Adrenal gland (tissue), 12 donors: ENCODE results near the gene MUC5B. TPM values are rescaled to one million over a fixed set of nuclear protein-coding genes. Genes with fewer than 3 reads are reported as not detected.

Experiments
- DNase-seq, 7 donors: peaks; one replicate each; pipeline ENCODE4 v3.0.0-alpha.2; 2019 to 2020
- H3K27ac ChIP-seq, 5 donors: fragments of 200-600 bp; sonication (generic) in 4 of 5; 1 replicate in 3 of 5; 2 replicates in 2 of 5; pipeline versions ENCODE4 v1.5.1 to v1.8.0; 2016 to 2020; ENCODE audit warnings: mild to moderate bottlenecking in 1 of 5
- H3K27me3 ChIP-seq: fragments of 200-600 bp; 2 replicates; pipeline ENCODE4 v1.8.0; 2021
- H3K36me3 ChIP-seq, 2 donors: fragments of 200-600 bp; replicated peaks in 1 of 2; 1 replicate in 1 of 2; 2 replicates in 1 of 2; pipeline versions ENCODE4 v1.5.1 to v1.8.0; 2018 to 2022
- H3K4me1 ChIP-seq, 2 donors: fragments of 200-600 bp; replicated peaks in 1 of 2; 1 replicate in 1 of 2; 2 replicates in 1 of 2; pipeline versions ENCODE4 v1.5.1 to v1.8.0; 2018 to 2021
- H3K4me3 ChIP-seq, 4 donors: fragments of 200-600 bp; sonication (generic) in 3 of 4; one replicate each; pipeline ENCODE4 v1.5.1; 2016 to 2018
- H3K9me3 ChIP-seq, 3 donors: fragments of 200-600 bp; sonication (generic) in 1 of 3; replicated peaks in 1 of 3; 1 replicate in 2 of 3; 2 replicates in 1 of 3; pipeline versions ENCODE4 v1.5.1 to v1.8.0; 2016 to 2021
- CTCF ChIP-seq, 6 experiments: fragments of 450-650 bp in 4 of 6; fragments of 200-600 bp in 2 of 6; sonication (generic) in 1 of 6; IDR thresholded peaks; 1 replicate in 5 of 6; 2 replicates in 1 of 6; pipeline versions ENCODE4 v1.5.1 to v1.8.0; 2016 to 2021; ENCODE audit warnings: antibody characterized with exemption in 6 of 6, mild to moderate bottlenecking in 2 of 6, moderate library complexity in 1 of 6
- POLR2A ChIP-seq, 2 donors: fragments of 450-650 bp; IDR thresholded peaks; one replicate each; pipeline ENCODE4 v1.6.1; 2017; ENCODE audit warnings: antibody characterized with exemption in 2 of 2, mild to moderate bottlenecking in 2 of 2, moderate library complexity in 1 of 2
- WGBS, 4 donors: extraction: QIAGEN DNeasy Blood & Tissue Kit in 2 of 4; methylation state at CpG; one replicate each; pipeline versions ENCODE4 v1.1.5 to v1.1.7; 2013 to 2017; 5-methylcytosine and 5-hydroxymethylcytosine counted together
- intact Hi-C, 2 donors: fragments of 100-400 bp; cut with DNase I; formaldehyde crosslinking; loops; one replicate each; pipeline versions ENCODE4 v1.14.1 to v1.15.0; 2022 to 2023
- polyA plus RNA-seq, 3 donors: library from polyadenylated mRNA; stranded (reverse); fragments of 200-250 nt in 2 of 3; fragments of 350-450 nt in 1 of 3; fragmentation: Illumina TruSeq in 1 of 3; extraction: RNeasy Lipid Tissue Mini Kit (QIAGEN cat#74804) in 1 of 3; gene quantifications; one replicate each; pipeline ENCODE4 v1.2.3, GENCODE V29; 2013 to 2014
- total RNA-seq, 9 donors: library from RNA; depleted of rRNA in 4 of 9; stranded (reverse); fragments of >200 nt in 4 of 9; fragments of 120-200 nt in 1 of 9; fragmentation: NEBNext Ultra II Directional in 1 of 9; extraction: Animal tissue kit (Norgen Biotek cat#: 25700) in 1 of 9; gene quantifications; one replicate each; pipeline versions ENCODE4 v1.1.0 to v1.2.4, GENCODE V29; 2013 to 2023
- donor health status: healthy with polysubstance abuse.
- donor health status: Bipolar disorder and iron deficiency.
- donor health status: DM: yes; HTN: yes; CAD: no.
- donor health status: DM: no; HTN: no; CAD: no.
- donor health status: DM: no; HTN: no; CAD: no.
- donor health status: DM: yes; HTN: yes; CAD: no.

The MUC5B gene
- total and polyA plus RNA-seq, 12 donors = under 0.01 to 0.95 (median 0.70) TPM; not detected in 7

GRCh38 chr11:1269957-1270356, 47.1 kb downstream of the MUC5B start:
- Histone ChIP-seq H3K36me3 (peaks cover 0 to 3% of the 10 kb centered on the region in 2 donors), H3K27me3 (no peaks in the 10 kb centered on the region), H3K9me3 (no peaks in the 10 kb centered on the region), H3K4me3 (no peak overlapping the region), H3K27ac (no peak overlapping the region), H3K4me1 (no peaks in the 10 kb centered on the region)
- 85 to 92% (median 91%) methylated on average over 2 to 5 of the region's 5 CpGs; no CpG with 5 or more reads in 1 of the 4 donors for WGBS, 4 donors
- TF ChIP-seq POLR2A (IDR thresholded peaks at IDR 0.05) (no peak), CTCF (IDR thresholded peaks at IDR 0.05) (no peak)
- intact Hi-C loops = no loop called here
- no peak for DNase-seq

- intact Hi-C loops = no loop called here
- DNase-seq = no peak
- TF ChIP-seq POLR2A (IDR thresholded peaks at IDR 0.05) = no peak
- TF ChIP-seq CTCF (IDR thresholded peaks at IDR 0.05) = no peak
- Histone ChIP-seq H3K4me3 (no peak overlapping the region), H3K27ac (no peak overlapping the region), H3K4me1 (no peaks in the 10 kb centered on the region), H3K27me3 (no peaks in the 10 kb centered on the region), H3K9me3 (no peaks in the 10 kb centered on the region), H3K36me3 (peaks cover 0 to 7% of the 10 kb centered on the region in 2 donors)
- 90 to 100% (median 94%) methylated on average over 1 to 10 of the region's 10 CpGs for WGBS, 4 donors
These were observed 47.6 kb downstream of the MUC5B start for GRCh38 chr11:1270476-1270875.

DNA sequence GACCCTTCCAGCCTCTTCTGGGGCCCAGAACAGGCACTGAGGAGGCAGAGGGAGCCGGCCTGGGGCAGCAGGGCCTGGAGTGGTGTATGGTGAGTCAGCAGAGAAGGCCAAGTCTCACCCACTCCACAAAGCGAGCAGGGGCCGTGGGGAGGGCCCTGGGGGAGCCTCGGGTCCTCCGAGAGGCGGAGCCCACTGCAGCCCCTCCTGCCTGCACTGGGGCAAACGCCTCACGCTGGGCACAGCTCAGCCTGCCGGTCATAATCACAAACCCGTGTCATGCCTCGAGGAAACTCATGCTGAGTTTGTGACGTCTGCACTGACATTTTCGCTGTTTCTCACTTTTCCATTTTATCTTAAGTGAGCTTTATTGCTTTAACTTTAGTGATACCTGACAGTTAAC, 48.1 kb downstream of the MUC5B start:
- Histone ChIP-seq H3K4me1 (no peaks in the 10 kb centered on the region), H3K36me3 (peaks cover 0 to 12% of the 10 kb centered on the region in 2 donors), H3K4me3 (no peak overlapping the region), H3K27ac (no peak overlapping the region), H3K9me3 (no peaks in the 10 kb centered on the region), H3K27me3 (no peaks in the 10 kb centered on the region)
- WGBS, 4 donors = 58 to 73% (median 65%) methylated on average over 6 to 13 of the region's 13 CpGs
- no peak for TF ChIP-seq CTCF (IDR thresholded peaks at IDR 0.05)
- TF ChIP-seq POLR2A (IDR thresholded peaks at IDR 0.05) = no peak
- intact Hi-C loops = no loop called here
- peak in 1 of 7 donors; percentile 36 for DNase-seq

DNA sequence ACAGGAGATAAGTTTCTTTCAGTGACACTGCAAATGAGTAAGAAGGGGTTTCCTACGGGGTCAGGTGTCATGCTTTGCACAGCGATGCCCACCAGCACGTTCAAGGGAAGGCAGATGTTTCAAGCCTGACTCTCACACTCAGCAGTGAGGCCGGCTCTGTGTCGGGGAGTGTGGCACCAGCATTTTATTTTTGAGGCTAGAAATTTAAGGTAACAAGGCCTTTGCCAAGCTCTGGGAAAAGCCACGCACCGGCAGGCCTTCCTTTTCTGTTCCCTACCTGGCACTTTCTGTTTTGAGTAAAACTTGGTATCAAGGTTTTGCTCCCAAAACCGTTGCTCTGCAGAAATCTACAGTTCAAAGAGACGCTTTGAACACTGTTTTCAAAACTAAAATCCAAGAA, 48.5 kb downstream of the MUC5B start:
- WGBS, 4 donors = 81 to 89% (median 85%) methylated on average over 8 to 9 of the region's 9 CpGs
- DNase-seq = no peak
- intact Hi-C loops = no loop called here
- H3K4me1 ChIP-seq = no peaks in the 10 kb centered on the region
- peaks cover 0 to 16% of the 10 kb centered on the region in 2 donors for H3K36me3 ChIP-seq
- H3K27me3 ChIP-seq = no peaks in the 10 kb centered on the region
- no peak overlapping the region for H3K4me3 ChIP-seq
- no peaks in the 10 kb centered on the region for H3K9me3 ChIP-seq
- TF ChIP-seq POLR2A (IDR thresholded peaks at IDR 0.05) (no peak), CTCF (IDR thresholded peaks at IDR 0.05) (no peak)
- H3K27ac ChIP-seq = no peak overlapping the region
